ENCODE results near the gene APRT.

Gene APRT

DNA sequence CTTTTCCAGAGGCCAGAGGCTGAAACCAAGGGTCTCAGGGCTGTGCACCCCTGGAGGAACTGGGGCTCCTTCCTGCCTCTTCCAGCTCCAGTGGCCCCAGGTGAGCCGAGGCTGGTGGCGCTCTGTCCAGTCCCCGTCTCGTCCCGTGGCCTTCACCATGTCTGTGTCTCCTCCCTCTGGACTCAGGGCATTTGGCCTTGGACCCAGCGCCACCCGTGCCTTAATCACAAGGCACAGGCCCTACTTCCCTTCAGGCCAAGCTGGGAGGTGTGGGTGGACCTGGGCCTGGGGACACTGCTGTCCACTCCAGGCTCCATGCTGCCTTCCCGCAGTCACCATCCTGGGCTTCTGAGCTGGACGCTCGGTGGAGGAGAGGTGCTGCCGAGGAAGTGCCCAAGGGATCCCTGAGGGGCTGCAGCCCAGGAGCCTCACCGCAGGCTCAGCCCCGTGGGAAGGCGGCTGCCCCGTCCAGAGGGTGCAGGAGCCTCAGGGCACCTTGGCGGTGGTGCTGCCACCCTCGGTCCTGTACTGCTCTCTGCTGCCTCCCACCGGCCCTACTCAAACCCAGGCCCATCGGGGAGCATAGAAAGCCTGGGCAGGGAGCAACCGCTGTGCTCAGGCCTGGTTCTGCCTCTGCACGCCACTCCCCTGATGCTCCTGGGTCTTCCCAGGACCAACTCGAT is 9.6 kb upstream of the APRT start:
- DNase-seq: no peak

DNA sequence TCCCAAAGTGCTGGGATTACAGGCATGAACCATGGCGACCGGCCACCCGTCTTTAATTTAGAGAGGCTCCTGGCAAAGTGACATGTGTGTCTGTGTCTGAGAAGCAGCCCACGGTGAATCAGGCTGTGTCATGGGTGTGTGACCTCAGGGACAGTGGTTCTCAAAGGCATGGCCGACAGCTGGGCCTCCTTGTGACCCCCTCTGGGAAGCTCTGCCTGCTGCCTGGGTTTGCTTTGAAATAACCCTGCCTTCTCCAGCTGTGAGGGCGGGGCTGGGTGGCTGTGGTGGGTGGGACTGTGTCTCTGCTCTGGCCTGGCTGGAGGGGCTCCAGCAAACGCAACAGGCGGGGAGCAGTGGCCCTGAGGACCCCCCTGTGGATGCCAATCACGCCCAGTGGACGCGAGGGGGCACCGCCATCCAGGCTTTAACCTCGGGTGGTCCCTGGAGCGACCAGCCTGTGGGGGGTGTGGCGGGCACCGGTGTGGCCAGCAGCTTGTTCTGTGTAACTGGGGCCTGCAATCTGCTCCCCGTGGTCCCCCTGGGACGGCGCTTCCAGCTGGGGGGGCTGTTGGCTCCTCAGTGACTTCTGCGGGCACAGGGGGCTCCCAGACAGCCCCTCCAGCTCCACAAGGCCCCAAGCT is 8.8 kb upstream of the APRT start:
- no peak for DNase-seq

DNA sequence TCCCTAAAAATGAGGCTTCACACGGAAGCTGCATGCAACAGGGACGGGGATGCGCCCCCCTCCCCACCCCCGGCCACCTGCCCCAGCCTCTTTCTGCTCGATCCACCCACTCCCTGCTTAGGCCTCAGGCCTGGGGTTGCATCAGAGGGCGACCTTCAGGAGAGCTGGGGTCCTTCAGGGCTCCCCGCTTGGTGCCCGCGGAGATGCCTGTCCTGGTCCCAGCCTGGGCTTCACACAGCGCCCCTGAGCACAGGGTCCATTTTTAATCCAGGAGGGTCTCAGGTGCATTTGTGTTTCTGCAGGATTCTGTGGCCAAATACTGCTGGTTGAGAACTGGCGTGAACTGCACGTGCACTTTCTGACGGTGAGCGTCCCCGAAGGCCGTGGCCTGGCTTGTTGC is 7.4 kb upstream of the APRT start:
- no peak for DNase-seq

DNA sequence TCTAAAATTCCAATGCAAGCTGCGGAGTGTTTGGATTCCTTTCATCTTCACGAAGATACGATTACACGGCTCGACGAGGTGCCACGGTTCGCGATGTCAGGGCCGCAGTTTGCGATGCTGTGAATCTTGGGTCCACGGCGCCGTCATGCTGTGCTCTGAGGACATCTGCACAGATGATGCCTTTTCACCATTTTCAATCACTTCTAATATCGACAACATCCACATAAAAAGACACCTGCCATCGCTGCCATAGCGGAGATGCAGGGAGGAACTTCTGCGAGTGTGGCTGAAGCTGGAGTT is 6.8 kb upstream of the APRT start:
- DNase-seq: no peak

DNA sequence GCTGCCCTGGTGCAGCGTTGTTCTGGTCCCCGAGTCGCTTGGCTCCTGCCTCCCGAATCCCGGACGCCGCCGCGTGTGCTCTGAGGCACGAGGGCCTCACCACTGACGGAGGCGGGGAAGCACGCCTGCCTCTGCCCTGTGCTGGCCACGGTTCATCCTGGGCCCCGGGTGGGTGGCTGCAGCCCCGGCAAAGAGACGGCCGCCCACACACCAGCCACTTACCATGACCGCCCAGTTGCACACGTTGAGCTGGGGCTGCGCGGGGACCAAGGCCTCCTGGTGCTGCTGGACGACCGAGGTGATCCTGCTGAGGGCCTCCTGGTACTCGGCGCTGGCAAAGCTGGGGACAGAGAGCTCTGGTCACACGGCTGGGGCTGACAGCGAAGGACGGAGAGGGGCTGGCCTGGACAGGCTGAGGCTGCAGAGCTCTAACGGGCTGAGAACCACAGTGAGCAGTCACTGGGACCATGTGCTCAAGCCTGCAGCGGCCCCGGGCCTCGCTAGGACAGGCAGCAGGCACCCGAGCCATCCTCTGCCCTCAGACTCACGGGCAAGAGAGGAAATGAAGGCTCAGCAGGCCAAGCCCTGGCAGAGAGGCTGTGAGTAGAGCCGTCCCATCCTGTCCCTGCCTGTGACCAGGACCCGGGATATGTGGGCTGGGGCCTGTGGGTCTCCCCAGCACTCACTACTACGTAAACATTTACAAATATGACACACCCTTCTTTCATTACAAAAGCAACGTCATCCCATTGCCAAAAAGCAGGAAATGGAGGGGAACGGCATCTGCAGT is 6.3 kb upstream of the APRT start:
- DNase-seq: no peak

DNA sequence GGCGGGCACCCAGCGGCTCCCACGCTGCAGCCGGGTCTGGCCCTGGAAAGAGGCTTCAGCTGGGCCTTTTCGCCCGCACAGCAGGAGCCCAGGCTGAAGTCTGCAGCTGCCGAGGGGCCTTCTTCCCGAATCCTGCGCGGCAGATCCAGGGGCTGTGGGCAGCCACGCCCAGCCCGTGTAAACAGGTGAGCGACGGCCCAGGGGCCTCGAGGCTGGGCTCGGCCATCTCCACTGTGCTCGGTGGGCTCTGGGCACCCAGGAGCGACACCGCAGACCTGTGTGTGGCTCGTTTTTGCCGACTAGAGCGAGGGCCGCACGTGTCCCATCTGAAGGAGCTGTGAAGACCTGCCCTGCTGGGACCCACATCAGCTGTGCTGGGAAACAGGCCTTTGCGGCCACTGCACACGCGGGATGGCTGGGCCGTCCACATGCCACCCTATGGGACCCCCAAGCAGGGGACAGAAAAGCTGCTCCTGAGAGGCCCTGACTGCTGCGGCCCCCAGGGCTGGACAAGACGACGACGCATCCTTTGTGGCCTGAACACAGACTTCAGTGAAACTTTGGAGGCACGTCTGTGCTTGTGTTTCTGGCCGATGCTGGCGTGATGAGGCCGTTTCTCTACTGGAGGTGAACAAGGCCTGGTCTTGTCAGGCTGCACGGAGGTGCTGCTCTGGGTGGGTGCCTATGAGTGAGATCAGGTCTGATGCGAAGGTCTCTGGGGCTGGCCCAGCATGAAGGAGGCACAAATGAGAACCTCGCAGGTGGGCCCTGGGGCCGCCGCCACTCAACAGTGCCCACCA is 5.2 kb upstream of the APRT start:
- DNase-seq: no peak

DNA sequence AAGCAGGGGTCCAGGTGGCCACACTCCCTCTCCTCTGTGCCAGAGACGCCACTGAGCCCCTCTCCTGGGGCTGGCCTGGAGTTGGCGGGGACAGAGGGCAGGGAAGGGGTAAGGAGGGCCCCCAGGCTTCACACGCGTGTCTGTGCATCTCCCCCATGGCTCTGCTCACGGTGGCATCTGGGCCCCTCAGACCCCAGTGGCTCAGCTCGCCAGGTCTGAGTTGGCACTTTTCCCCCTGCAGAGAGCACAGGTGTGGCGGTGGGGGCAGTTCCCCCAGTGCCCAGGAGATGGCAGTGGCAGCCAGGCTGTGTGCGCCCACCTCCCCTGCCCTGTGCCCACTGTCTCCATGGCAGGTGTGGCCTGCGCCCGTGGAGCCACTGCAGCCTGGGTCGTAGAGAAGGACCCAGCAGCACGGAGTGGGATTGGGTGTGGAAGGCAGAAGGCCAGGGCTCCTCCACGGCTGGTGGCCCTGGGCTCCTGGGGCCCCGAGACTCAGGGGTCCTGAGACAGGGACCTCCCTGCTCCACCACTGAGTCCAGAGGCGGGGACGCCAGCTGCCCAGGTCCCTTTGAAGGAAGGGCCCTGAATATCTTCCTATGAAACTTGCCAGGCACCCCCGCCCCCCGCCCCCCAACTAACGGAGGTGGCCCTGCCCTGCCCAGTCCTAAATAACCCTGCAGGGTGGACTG is 4.3 kb upstream of the APRT start:
- DNase-seq: peak in 2 of 4 experiments; percentile 22 to 56

DNA sequence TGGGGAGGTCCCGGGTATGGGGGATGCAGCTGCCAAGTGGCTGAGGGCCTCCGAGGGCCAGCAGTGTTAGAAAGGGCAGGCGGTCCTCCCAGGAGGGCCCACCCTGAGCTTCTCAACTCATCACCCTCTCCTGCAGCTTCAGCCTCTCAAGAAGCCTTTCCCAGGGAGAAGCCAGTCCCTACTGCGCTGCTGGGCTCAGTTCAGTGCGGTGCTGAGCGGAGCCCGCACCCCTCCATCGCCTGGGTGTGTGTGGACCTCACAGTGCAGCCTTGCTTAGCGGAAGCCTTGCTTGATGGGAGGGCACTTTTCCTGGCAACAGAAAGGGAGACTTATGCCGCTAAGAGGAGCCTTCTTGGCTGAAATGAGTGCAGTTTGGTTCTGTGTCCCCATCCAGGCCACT is 3.5 kb upstream of the APRT start:
- DNase-seq: no peak

DNA sequence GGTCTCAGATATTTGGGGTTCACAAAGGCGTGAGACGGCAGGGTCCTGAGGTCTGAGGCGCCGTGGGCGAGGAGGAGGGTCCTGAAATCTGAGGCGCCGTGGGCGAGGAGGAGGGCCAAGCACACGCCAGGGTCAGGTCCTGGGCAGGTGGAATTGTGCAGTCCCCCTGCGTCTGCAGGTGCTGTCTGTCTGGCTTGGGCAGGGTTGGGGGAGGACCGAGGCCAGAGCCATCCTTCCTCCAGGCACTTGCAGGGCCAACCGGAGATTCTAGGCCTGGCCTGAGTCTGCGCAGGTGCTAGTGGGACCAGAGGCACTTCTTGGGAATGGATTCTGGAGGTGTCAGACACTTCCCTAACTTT is 2.4 kb upstream of the APRT start:
- no peak for DNase-seq

DNA sequence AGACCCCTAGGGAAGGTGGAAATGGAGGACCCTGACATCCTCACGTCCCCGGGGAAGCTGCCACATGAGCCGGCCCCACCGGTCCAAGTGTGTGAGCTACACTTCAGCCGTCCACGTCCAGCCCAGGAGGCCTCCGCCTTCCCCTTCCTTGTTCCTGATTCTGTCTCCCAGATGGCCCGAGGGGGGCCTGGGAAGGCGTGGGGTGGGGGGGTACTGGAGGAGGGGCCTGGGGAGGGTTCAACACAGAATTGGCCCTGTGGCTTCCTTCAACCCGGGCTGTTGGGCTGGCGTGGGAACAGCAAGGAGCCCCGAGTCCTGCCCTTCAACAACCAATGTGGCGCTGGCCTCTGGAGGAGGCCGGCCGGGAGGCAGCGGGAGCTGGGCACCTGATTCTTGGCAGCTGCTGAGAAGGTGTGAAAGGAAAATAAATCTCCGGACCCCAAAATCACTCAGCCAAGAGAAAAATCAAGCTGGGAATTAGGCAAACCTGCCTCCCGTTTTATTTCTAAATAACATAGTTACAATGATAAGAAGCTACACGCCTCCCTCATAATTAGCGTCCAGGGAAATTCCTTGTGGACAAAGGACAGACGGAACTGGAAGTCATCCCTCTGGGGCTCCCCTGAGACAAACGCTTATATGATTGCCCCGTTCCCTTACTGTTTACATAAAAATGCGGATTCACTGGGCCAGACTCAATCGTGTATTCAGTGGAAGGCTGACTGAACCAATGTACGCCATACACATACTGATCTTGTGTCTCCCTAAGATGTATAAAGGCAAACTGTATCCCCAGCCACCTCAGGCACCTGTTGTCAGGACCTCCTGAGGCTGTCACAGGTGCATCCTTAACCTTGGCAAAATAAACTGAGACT is 1.8 kb upstream of the APRT start:
- no peak for DNase-seq

DNA sequence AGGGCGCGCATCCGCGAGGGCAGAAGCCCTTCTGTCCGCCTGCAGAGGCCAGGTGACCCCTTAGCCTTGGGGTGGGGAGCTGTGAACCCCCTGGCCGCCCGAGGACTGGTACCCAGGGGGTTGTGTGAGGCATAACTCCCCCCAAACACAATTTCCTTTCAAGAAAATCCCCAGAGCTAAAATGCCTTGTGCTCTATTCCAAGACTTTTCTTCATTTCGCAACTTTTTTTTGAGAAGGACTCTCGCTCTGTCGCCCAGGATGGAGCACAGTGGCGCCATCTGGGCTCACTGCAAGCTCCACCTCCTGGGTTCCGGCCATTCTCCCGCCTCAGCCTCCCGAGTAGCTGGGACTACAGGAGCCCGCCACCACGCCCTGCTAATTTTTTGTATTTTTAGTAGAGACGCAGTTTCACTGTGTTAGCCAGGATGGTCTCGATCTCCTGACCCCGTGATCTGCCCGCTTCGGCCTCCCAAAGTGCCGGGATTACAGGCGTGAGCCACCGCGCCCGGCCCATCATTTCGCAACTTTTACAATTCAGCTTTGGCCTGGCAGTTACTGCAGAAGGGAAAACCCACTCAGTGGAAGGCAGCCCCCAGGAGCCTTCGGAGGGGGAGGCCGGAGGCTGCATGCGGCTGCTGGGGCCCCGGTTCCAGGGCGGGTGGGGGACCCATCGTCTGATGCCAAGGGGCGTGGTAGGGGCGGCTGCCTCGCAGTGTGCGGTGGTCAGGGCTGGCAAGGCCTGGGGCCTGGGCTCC is 963 bp upstream of the APRT start:
- no peak for DNase-seq

DNA sequence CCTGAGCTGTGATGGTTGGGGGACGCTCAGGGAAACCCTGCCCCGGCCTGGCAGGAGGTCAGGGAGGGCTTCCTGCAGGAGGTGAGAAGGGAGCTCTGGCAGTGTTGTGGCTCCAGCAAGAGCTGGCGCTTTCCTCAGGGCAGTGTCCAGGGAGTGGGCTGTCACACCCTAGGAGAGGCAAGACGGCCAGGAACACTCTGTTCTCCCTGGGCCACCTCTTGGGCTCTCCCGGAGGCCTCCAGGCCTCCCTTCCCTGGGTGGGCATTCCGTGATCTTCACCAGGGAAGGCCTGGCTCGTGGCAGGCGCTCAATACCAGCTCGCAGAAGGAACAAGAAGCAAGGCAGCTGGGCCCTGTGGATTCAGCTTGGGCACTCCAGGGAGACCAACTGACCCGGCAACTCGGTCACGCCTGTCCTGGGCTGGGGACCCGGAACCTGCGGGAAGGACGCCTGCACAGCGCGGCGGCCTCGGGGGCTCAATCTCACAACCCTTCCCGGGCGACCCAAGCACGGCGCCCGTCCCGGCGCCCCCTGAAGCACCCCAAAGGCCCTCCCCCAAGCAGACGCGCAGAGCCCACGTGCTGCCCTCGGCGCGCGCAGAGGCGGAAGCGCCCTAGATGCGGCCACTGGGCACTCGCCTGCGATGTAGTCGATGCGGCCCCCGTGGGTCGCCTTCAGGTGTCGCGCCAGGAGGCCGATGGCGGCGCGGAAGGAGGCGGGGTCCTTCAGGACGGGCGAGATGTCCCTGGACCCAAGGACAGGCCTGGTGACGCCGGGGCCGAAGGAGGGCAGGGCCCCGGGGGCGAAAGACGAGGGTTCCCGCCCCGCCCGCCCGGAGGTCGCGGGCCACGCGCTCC is 588 bp downstream of the APRT start:
- peak in 3 of 4 experiments; percentile 40 to 69 (median 59) for DNase-seq

DNA sequence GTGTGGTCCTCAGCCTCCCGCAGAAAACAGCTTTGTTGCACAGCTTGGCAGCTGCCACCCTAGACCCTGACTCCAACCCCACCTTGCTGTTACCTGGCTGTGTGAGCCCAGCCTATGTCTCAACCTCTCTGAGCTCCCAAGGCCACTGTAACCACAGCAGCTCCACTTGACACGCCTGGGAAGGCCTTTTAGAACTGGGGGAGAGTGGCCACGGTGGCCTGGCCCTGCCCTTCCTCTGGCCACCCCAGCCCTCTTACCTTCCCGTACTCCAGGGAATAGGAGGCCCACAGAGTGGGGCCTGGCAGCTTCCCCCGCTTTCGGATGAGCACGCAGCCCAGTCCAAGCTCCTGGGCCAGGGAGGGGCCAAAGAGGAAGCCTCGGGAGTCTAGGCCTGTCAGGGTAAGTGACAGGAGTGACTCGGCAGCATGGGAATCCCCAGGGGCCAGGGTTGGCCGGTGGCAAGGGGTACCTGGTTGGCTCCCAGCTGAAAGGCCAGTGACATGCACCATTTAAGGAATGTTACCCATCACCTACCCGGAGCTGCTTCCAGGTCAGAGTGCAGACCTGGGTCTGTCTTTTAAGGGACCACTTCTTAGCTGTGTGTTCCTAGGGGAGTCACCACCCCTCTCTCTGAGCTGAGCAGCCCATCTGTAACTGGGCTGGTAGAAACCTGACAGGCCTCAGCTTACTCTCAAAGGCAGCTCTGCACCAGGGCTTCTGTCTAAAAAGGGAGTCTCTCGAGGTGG is 1.4 kb downstream of the APRT start:
- DNase-seq: no peak

DNA sequence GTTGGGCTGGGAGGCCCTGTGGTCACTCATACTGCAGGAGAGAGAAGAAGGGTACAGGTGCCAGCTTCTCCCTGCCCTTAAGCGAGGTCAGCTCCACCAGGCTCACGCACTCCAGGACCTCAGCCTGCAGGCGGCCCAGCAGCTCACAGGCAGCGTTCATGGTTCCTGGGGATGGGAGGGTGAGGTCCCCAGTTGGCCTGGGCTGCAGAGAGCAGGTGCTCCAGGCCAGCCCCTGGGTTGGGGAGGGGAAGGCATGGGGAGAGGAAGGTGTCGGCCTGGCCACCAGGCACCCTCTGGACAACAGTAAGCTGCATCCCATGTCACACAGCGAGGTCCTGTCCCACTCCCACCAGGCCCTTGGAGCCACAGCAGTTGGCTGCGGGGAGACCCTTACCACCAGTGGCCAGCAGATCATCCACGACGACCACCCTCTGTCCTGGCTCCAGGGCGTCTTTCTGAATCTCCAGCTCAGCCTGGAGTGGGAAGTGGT is 2.0 kb downstream of the APRT start:
- no peak for DNase-seq

DNA sequence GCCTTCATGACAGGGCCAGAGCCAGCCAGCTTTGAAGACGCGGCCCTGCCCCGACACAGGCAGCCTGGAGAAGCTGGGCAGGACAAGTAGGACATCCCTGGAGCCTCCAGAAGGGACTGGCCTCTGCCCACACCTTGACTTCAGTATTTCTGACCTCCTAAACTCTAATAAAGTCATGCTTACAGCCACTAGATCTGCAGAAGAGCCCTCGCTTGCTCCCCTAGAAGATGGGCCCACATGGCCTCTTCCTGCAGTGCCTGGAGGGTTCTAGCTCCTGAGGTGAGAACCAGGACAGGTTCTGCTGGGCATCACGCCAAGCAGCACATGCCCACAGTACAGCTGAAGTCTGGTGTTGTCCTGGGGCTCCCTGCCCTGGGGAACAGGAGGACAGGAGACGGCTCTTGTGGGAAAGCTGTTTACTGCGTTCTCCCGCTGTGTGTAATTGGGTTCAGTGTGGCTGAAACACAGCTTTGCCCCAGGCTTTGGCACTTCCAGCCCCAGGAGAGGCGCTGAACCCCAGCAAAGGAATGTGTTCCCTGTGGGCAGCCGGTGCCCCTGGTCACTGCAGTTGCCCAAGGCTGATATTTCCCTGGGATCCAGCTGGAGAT is 2.6 kb downstream of the APRT start:
- no peak for DNase-seq

DNA sequence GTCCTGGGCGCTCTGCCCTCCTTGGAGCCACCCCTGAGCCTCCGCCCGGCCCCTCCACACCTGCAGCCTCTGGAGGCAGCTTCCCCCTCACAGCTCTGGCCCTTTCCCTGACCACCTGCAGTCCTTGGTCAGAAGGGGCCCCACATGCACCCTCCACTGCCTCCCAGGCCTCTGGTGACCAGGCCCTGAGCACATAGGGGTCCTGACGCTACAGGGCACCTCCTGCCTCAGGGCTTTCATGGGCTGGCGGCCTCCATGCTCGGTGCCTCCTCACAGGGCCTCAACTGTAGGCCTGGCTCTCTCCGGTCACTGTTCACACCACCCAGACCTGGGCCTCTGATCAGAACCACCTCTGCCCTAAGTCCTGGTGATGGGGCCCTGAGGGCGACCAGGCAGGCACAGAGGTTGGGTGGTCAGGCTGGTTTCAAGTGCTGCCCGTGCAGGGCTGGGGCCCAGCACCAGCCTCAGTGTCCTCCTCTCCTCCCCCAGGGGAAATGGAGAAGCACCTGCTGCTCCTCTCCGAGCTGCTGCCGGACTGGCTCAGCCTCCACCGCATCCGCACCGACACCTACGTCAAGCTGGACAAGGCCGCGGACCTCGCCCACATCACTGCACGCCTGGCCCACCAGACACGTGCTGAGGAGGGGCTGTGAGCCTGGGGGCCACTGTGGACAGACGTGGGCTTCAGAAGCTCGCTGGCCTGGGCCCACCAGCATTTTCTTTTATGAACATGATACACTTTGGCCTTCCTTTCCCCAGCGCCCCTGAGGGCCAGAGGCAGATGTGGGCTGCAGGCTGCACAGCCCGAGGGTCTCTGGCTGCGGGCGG is 3.9 kb downstream of the APRT start:
- DNase-seq: no peak

DNA sequence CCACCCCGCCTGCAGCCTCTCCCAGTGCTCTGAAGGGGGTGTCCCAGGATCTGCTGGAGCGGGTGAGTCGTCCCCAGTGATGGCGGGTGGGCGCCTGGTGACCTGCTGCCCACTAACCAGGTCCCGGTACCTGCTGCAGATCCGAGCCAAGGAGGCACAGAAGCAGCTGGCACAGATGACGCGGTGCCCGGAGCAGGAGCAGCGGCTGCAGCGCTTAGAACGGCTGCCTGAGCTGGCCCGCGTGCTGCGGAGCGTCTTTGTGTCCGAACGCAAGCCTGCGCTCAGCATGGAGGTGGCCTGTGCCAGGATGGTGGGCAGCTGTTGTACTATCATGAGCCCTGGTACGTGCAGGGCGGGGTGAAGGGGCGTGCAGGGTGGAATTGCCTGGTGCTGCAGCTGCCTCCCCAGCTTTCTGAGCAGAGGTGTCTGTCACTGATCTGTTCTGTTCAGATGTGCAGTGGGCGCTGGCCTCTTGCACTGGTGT is 4.5 kb downstream of the APRT start:
- DNase-seq: no peak
